GM23338 (cell line): ENCODE measurements around the gene GPR4. TPM values are rescaled to one million over a fixed set of nuclear protein-coding genes. Genes with fewer than 3 reads are reported as not detected.

Experiments used
- ATAC-seq: fragments of 200-7000 bp; cut with Tn5 transposase; 3 replicates; pipeline ENCODE4 v1.9.1; 2020
- DNase-seq: peaks from one replicate; pipeline ENCODE4 v3.0.0-alpha.2; 2015; ENCODE audit warnings: low spot score
- H2AFZ ChIP-seq: fragments of 200-600 bp; sonication (generic); 2 replicates; pipeline ENCODE4 v1.8.0; 2016; ENCODE audit warnings: antibody characterized with exemption, mild to moderate bottlenecking, moderate library complexity
- H3F3A ChIP-seq: fragments of 200-600 bp; sonication (generic); replicated peaks from 2 replicates; pipeline ENCODE4 v1.8.0; 2017; ENCODE audit warnings: antibody characterized with exemption, mixed run types, low read depth
- H3K27ac ChIP-seq: fragments of 200-600 bp; sonication (generic); 2 replicates; pipeline ENCODE4 v1.6.1; 2016; ENCODE audit warnings: low read depth
- H3K27me3 ChIP-seq: fragments of 200-600 bp; sonication (generic); 2 replicates; pipeline ENCODE4 v1.8.0; 2016; ENCODE audit warnings: mild to moderate bottlenecking, mixed run types, moderate library complexity; ENCODE audit not compliant: insufficient read depth
- H3K36me3 ChIP-seq: fragments of 200-600 bp; sonication (generic); 2 replicates; pipeline ENCODE4 v1.8.0; 2016; ENCODE audit warnings: mild to moderate bottlenecking; ENCODE audit not compliant: insufficient read depth
- H3K4me1 ChIP-seq: fragments of 200-600 bp; sonication (generic); 2 replicates; pipeline ENCODE4 v1.8.0; 2016; ENCODE audit warnings: mild to moderate bottlenecking, moderate library complexity; ENCODE audit not compliant: insufficient read depth
- H3K4me2 ChIP-seq: fragments of 200-600 bp; sonication (generic); 2 replicates; pipeline ENCODE4 v1.7.1; 2017; ENCODE audit warnings: mixed run types
- H3K4me3 ChIP-seq: fragments of 200-600 bp; sonication (generic); 2 replicates; pipeline ENCODE4 v1.6.1; 2016; ENCODE audit warnings: mixed run types
- H3K79me2 ChIP-seq: fragments of 200-600 bp; sonication (generic); replicated peaks from 2 replicates; pipeline ENCODE4 v1.8.0; 2017; ENCODE audit warnings: mild to moderate bottlenecking; ENCODE audit not compliant: insufficient read depth
- H3K9me2 ChIP-seq: fragments of 200-600 bp; sonication (generic); 2 replicates; pipeline ENCODE4 v1.8.0; 2017; ENCODE audit not compliant: insufficient read depth
- H4K20me1 ChIP-seq: fragments of 200-600 bp; sonication (generic); replicated peaks from 2 replicates; pipeline ENCODE4 v1.8.0; 2017; ENCODE audit warnings: mild to moderate bottlenecking; ENCODE audit not compliant: insufficient read depth
- H3K27ac Mint-ChIP-seq: 2 replicates; pipeline ENCODE4 v1.8.0; 2020; ENCODE audit warnings: inconsistent platforms, mild to moderate bottlenecking, moderate library complexity, mixed read lengths
- H3K27me3 Mint-ChIP-seq: 3 replicates; pipeline ENCODE4 v1.8.0; 2022; ENCODE audit warnings: low read depth, mild to moderate bottlenecking, moderate library complexity, mixed read lengths, inconsistent platforms; ENCODE audit not compliant: insufficient read depth, poor library complexity
- H3K36me3 Mint-ChIP-seq: 3 replicates; pipeline ENCODE4 v1.8.0; 2021; ENCODE audit warnings: low read depth, mild to moderate bottlenecking, inconsistent platforms, moderate library complexity, mixed read lengths
- H3K4me1 Mint-ChIP-seq: 3 replicates; pipeline ENCODE4 v1.8.0; 2020; ENCODE audit warnings: mild to moderate bottlenecking, inconsistent platforms, mixed read lengths
- H3K4me3 Mint-ChIP-seq: 3 replicates; pipeline ENCODE4 v1.8.0; 2021; ENCODE audit warnings: moderate library complexity, mild to moderate bottlenecking, inconsistent platforms, mixed read lengths
- H3K9me3 Mint-ChIP-seq: 3 replicates; pipeline ENCODE4 v1.8.0; 2020; ENCODE audit warnings: moderate library complexity, mild to moderate bottlenecking, inconsistent platforms, mixed read lengths
- CTCF ChIP-seq, 2 experiments: fragments of 200-600 bp in 1 of 2; sonication (generic) in 1 of 2; conservative IDR thresholded peaks; 2 replicates each; pipeline versions ENCODE4 v1.5.1 to v1.6.1; 2016 to 2017; ENCODE audit warnings: antibody characterized with exemption in 2 of 2, low read depth in 2 of 2, mild to moderate bottlenecking in 2 of 2, moderate library complexity in 1 of 2
- NANOG ChIP-seq: IDR thresholded peaks from 2 replicates; pipeline ENCODE4 v1.6.1; 2016; ENCODE audit warnings: antibody characterized with exemption, borderline replicate concordance
- POLR2AphosphoS5 ChIP-seq: IDR thresholded peaks from 2 replicates; pipeline ENCODE4 v1.6.1; 2016; ENCODE audit warnings: antibody characterized with exemption, low read depth
- ZNF462 ChIP-seq: fragments of 250-450 bp; sonication (Bioruptor Pico); IDR thresholded peaks from 2 replicates; pipeline ENCODE4 v1.5.0; 2020; ENCODE audit warnings: mild to moderate bottlenecking, moderate library complexity
- polyA plus RNA-seq: library from polyadenylated mRNA; unstranded; fragments of >200 nt; fragmentation: Nextera tagmentation; extraction: Ambion mirVana; gene quantifications from 2 replicates; pipeline ENCODE4 v1.2.1, GENCODE V29; 2016
- total RNA-seq: library from RNA; depleted of rRNA; stranded (reverse); fragments of >200 nt; shearing (Covaris generic); gene quantifications from 2 replicates; pipeline ENCODE4 v1.2.3, GENCODE V29; 2014

Gene GPR4
- total and polyA plus RNA-seq, 2 experiments from 2014 or later: 0.06 to 0.14 TPM

GRCh38 chr19:45608948-45609347, 6.9 kb upstream of the GPR4 start (continued):
- TF ChIP-seq ZNF462 (CRISPR knock-in tag): no peak

GRCh38 chr19:45607071-45608029, 5.3 kb upstream of the GPR4 start:
- Histone ChIP-seq H3K4me3 (peak overlapping the region; percentile 60), H2AFZ (peak overlapping the region; percentile 95)
- peaks cover 6% of the 10 kb centered on the region; the same call in 2 of the 3 replicates for H3K4me1 Mint-ChIP-seq

More at GRCh38 chr19:45607071-45608029, 5.3 kb upstream of the GPR4 start:
- Mint-ChIP-seq H3K9me3 (peaks cover 2% of the 10 kb centered on the region; the same call in 1 of the 3 replicates), H3K4me3 (peak overlapping the region; percentile 79), H3K36me3 (peaks cover 22% of the 10 kb centered on the region), H3K27ac (peak overlapping the region; percentile 84; the same call in 1 of the 2 replicates), H3K27me3 (peaks cover 19% of the 10 kb centered on the region)
- peak overlapping the region; percentile 15; the same call in 1 of the 2 replicates for H3K27ac ChIP-seq
- H3K9me2 ChIP-seq: no peaks in the 10 kb centered on the region
- DNase-seq (peak; percentile 96), ATAC-seq (peak; percentile 91)
- H3K36me3 ChIP-seq: no peaks in the 10 kb centered on the region
- peaks cover 5% of the 10 kb centered on the region; the same call in 1 of the 2 replicates for H3K4me1 ChIP-seq
- no peaks in the 10 kb centered on the region for H3K79me2 ChIP-seq
- peaks cover 37% of the 10 kb centered on the region for H3K27me3 ChIP-seq
- H4K20me1 ChIP-seq: no peaks in the 10 kb centered on the region; the same call in 1 of the 2 replicates
- no peak for TF ChIP-seq NANOG
- peak; percentile 80 to 85 for TF ChIP-seq CTCF (conservative IDR thresholded peaks at IDR 0.05; ENCODE audit: low read depth in 2 of 2)
- TF ChIP-seq POLR2AphosphoS5: 0 out of 2 replicates have a peak, but pooled peaks have one; percentile 21
- H3K4me2 ChIP-seq: peak overlapping the region; percentile 81
- 0 out of 2 replicates have a peak, but pooled peaks cover 5% of the 10 kb centered on the region for H3F3A ChIP-seq
